ENCODE data around the gene NAGLU. TPM values are rescaled to one million over a fixed set of nuclear protein-coding genes. Genes with fewer than 3 reads are reported as not detected.
A peak's percentile ranks its signal among the peaks of the same experiment; 100 is the strongest.

NAGLU gene
- total RNA-seq, 2 donors from 2014 or later = 27.8 to 38.6 TPM

DNA sequence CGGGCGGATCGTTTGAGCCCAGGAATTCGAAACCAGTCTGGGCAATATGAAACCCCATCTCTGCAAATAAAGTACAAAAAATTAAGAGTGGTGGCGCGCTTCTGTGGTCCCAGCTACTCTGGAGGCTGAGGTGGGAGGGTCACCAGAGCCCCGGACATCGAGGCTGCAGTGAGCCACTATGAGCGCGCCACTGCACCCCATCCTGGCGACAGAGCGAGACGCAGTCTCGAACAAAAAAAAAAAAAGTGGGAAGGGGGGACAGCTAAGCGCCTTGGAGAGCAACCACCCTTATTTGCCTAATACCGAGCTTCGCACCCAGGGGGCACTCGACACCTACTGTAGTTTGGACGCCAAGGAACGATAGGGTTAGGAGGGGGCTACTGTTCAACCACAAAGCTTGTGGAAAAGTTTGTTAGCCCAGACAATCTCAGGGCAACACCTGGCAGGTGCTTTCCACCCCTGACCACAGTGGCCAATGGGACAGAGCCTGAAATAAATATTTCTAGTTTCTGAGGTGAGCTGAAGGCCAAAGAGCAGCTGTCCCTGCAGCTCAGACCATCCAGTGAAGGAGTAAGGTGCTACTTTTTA lies 42.3 kb downstream of the NAGLU start:
- peak; percentile 88 for DNase-seq
- peak overlapping the region; percentile 71 to 98 for H3K9ac ChIP-seq (ENCODE audit: low read depth in 2 of 2, low read length in 2 of 2)
- peak overlapping the region; percentile 90 for H3K27ac ChIP-seq
- H3K4me3 ChIP-seq = peak overlapping the region; percentile 61
- TF ChIP-seq, protein P1, sequence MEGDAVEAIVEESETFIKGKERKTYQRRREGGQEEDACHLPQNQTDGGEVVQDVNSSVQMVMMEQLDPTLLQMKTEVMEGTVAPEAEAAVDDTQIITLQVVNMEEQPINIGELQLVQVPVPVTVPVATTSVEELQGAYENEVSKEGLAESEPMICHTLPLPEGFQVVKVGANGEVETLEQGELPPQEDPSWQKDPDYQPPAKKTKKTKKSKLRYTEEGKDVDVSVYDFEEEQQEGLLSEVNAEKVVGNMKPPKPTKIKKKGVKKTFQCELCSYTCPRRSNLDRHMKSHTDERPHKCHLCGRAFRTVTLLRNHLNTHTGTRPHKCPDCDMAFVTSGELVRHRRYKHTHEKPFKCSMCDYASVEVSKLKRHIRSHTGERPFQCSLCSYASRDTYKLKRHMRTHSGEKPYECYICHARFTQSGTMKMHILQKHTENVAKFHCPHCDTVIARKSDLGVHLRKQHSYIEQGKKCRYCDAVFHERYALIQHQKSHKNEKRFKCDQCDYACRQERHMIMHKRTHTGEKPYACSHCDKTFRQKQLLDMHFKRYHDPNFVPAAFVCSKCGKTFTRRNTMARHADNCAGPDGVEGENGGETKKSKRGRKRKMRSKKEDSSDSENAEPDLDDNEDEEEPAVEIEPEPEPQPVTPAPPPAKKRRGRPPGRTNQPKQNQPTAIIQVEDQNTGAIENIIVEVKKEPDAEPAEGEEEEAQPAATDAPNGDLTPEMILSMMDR (IDR thresholded peaks at IDR 0.05) = peak; percentile 70
- H3K9me3 ChIP-seq = no peaks in the 10 kb centered on the region
- peaks cover 19% of the 10 kb centered on the region for H3K36me3 ChIP-seq
- H3K27me3 ChIP-seq = no peaks in the 10 kb centered on the region
- peaks cover 4% of the 10 kb centered on the region for H3K4me1 ChIP-seq
- intact Hi-C loops (cut with DNase I) = no loop called here

DNA sequence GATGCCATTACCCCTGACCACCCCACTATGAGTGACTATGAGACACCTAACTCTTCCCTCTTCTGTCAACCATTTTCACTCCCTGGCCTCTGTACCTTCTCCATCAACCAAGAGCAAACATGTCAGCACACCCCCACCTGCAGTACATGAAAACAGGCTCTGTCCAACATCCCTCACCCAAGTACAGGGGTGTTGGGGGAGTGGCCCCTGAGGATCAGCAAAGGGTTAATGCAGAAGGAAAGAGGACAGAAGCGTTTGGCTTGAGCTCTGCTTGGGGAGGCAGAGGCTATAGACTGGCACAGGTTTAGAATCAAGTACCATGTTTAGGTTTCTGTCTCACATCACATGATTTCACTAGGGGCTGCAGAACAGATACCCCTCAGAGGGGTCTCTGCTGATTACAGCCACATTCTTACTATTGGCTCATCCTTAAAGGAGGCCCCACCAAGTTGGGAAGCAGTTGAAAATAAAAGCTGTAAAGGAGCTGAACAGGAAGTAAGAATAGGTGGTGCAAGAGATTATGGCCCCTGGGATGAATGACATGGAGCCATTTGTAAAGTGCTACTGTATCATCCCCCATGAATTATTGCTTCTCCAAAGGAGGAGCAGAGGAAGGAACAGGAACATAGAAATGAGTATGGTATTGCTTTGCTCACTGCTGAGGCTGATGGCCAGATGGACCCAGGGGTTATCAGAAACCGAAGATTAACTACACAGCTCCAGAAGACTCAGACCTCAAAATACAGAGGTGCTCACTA lies 43.9 kb downstream of the NAGLU start:
- H3K27me3 ChIP-seq = no peaks in the 10 kb centered on the region
- no peak overlapping the region for H3K9ac ChIP-seq (ENCODE audit: low read depth in 2 of 2, low read length in 2 of 2)
- no peaks in the 10 kb centered on the region for H3K9me3 ChIP-seq
- H3K36me3 ChIP-seq = peaks cover 23% of the 10 kb centered on the region
- no peak for DNase-seq
- no peak overlapping the region for H3K27ac ChIP-seq
- H3K4me3 ChIP-seq = no peak overlapping the region
- peaks cover 4% of the 10 kb centered on the region for H3K4me1 ChIP-seq
- intact Hi-C loops (cut with DNase I) = loop anchor here (10.0 kb wide), 1 partner anchor 105 kb away; the partner anchor contains the start of genes CCR10 and CNTNAP1
- TF ChIP-seq, protein P1 (IDR thresholded peaks at IDR 0.05) = no peak

DNA sequence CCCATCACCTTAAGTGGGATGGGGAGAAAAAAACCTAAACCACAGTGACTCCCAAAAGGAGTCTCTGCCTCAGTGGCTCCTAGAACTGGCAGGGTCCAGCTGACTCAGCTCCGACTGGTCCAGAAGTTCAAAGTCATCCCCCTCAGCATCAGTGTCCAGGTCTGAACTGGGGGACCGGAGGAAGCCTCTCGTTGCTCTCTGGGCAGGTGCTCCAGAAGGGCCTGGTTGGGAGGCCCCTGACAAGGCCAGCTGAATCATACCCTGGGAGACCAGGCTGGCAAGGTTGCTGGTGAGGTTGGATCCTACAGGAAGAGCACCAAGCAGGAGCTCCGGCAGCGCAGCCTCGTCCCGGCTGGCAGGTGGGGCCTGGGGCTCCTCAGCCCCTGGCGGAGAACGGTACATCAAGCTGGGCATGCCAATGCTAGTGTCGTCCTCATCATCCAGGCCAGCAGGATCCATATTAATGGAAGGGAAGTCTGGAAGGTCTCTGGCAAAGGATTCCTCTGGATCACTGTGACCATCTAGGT lies 45.8 kb downstream of the NAGLU start:
- Histone ChIP-seq H3K27me3 (no peaks in the 10 kb centered on the region), H3K9me3 (no peaks in the 10 kb centered on the region), H3K27ac (no peak overlapping the region), H3K4me3 (no peak overlapping the region), H3K4me1 (peaks cover 4% of the 10 kb centered on the region), H3K36me3 (peaks cover 29% of the 10 kb centered on the region), H3K9ac (ENCODE audit: low read depth in 2 of 2, low read length in 2 of 2) (no peak overlapping the region)
- no peak for DNase-seq
- TF ChIP-seq, protein P1 (IDR thresholded peaks at IDR 0.05) = no peak
- intact Hi-C loops (cut with DNase I) = loop anchor here (10.0 kb wide), 1 partner anchor 103 kb away; the partner anchor contains the start of genes CCR10 and CNTNAP1

DNA sequence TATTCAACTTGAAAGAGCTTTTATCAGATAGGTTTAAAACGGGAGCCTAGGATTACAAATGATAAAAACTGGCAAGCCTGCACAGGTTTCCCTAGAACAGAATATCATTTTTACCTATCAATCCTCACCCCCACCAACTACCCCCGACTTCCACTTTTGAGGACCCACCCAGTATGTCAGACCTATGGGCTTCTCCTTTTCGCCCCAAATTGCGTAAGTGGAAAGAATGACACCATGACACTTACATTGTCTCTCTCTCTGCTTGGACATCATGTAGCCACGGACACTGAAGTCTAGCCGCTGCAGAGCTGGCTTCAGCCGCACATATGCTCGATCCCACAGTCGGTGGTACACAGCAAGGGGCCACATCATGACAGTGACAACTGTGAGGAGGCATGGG lies 48.8 kb downstream of the NAGLU start:
- no peaks in the 10 kb centered on the region for H3K9me3 ChIP-seq
- H3K4me3 ChIP-seq = no peak overlapping the region
- TF ChIP-seq, protein P1 (IDR thresholded peaks at IDR 0.05) = no peak
- H3K27ac ChIP-seq = no peak overlapping the region
- H3K9ac ChIP-seq (ENCODE audit: low read depth in 2 of 2, low read length in 2 of 2) = no peak overlapping the region
- peaks cover 29% of the 10 kb centered on the region for H3K36me3 ChIP-seq
- H3K4me1 ChIP-seq = no peaks in the 10 kb centered on the region
- intact Hi-C loops (cut with DNase I) = loop anchor here (10.0 kb wide), 1 partner anchor 100 kb away; the partner anchor contains the start of genes CCR10 and CNTNAP1
- H3K27me3 ChIP-seq = no peaks in the 10 kb centered on the region
- DNase-seq = no peak

DNA sequence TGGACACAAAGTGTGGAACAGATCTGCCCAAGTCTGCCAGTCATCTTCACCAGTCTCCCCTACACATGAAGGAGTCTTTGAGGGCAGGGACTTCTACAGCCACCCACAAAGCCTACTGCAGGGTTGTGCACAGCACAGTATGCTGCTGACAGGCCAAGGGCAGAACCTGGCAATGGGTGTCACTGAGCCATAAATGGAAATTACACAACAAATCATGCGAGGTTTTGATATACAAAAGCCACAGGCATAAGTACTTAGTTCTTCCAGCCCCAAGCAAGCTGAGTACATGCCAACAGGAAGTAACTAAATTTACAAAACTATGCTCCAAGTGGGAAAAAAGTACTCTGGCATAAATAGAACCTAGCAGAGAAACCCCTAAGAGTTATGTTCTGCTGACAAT lies 49.3 kb downstream of the NAGLU start:
- no peaks in the 10 kb centered on the region for H3K9me3 ChIP-seq
- H3K9ac ChIP-seq (ENCODE audit: low read depth in 2 of 2, low read length in 2 of 2) = no peak overlapping the region
- intact Hi-C loops (cut with DNase I) = loop anchor here (10.0 kb wide), 1 partner anchor 99 kb away; the partner anchor contains the start of genes CCR10 and CNTNAP1
- TF ChIP-seq, protein P1 (IDR thresholded peaks at IDR 0.05) = no peak
- no peaks in the 10 kb centered on the region for H3K27me3 ChIP-seq
- no peaks in the 10 kb centered on the region for H3K4me1 ChIP-seq
- no peak overlapping the region for H3K27ac ChIP-seq
- H3K4me3 ChIP-seq = no peak overlapping the region
- H3K36me3 ChIP-seq = peaks cover 29% of the 10 kb centered on the region
- no peak for DNase-seq

Measured in colonic mucosa (tissue), 4 donors.